Liver (tissue), 9 donors: ENCODE data around the gene AFTPH. TPM values are rescaled to one million over a fixed set of nuclear protein-coding genes. Genes with fewer than 3 reads are reported as not detected.

Source experiments
- DNase-seq: peaks from one replicate; pipeline ENCODE4 v3.0.0-alpha.2; 2017; ENCODE audit warnings: low spot score
- H3K27ac ChIP-seq, 2 donors: one replicate each; pipeline ENCODE4 v1.7.0; 2013; ENCODE audit warnings: inconsistent platforms in 2 of 2, low read length in 2 of 2, control low read depth in 1 of 2, low read depth in 1 of 2, mild to moderate bottlenecking in 1 of 2
- H3K27me3 ChIP-seq, 4 donors: one replicate each; pipeline versions ENCODE4 v1.6.1 to v1.7.0; 2013; ENCODE audit warnings: low read length in 3 of 4, inconsistent platforms in 1 of 4, mild to moderate bottlenecking in 1 of 4, moderate library complexity in 1 of 4; ENCODE audit not compliant: control insufficient read depth in 4 of 4, insufficient read depth in 4 of 4
- H3K36me3 ChIP-seq, 4 donors: one replicate each; pipeline versions ENCODE4 v1.6.1 to v1.7.0; 2013; ENCODE audit warnings: low read length in 3 of 4, mild to moderate bottlenecking in 3 of 4, low read depth in 1 of 4, moderate library complexity in 1 of 4; ENCODE audit not compliant: control insufficient read depth in 4 of 4, insufficient read depth in 3 of 4
- H3K4me1 ChIP-seq, 4 donors: one replicate each; pipeline versions ENCODE4 v1.6.1 to v1.7.0; 2013; ENCODE audit warnings: low read length in 3 of 4, mild to moderate bottlenecking in 3 of 4, moderate library complexity in 1 of 4; ENCODE audit not compliant: control insufficient read depth in 4 of 4, insufficient read depth in 4 of 4
- H3K4me3 ChIP-seq, 3 donors: one replicate each; pipeline versions ENCODE4 v1.6.1 to v1.7.0; 2013; ENCODE audit warnings: low read length in 3 of 3, control low read depth in 1 of 3, low read depth in 1 of 3, mild to moderate bottlenecking in 1 of 3
- H3K9ac ChIP-seq, 2 donors: one replicate each; pipeline ENCODE4 v1.7.0; 2013; ENCODE audit warnings: low read length in 2 of 2, mild to moderate bottlenecking in 2 of 2, moderate library complexity in 2 of 2, control low read depth in 1 of 2, low read depth in 1 of 2
- H3K9me3 ChIP-seq, 4 donors: one replicate each; pipeline versions ENCODE4 v1.6.1 to v1.7.0; 2013; ENCODE audit warnings: low read length in 3 of 4; ENCODE audit not compliant: control insufficient read depth in 4 of 4
- ATF3 ChIP-seq: IDR thresholded peaks from 2 replicates; pipeline ENCODE4 v1.6.1; 2016; ENCODE audit warnings: antibody characterized with exemption
- CTCF ChIP-seq: fragments of 150-350 bp; IDR thresholded peaks from 2 replicates; pipeline ENCODE4 v1.5.1; 2017; ENCODE audit warnings: improper control_type of control experiment, low read depth, low read length; ENCODE audit not compliant: missing input control
- EGR1 ChIP-seq, 2 donors: IDR thresholded peaks; 2 replicates each; pipeline ENCODE4 v1.6.1; 2016 to 2018; ENCODE audit warnings: antibody characterized with exemption in 2 of 2, low read depth in 2 of 2
- HNF4G ChIP-seq: IDR thresholded peaks from 2 replicates; pipeline ENCODE4 v1.6.1; 2016; ENCODE audit warnings: antibody characterized with exemption
- JUND ChIP-seq, 2 donors: IDR thresholded peaks; 2 replicates each; pipeline ENCODE4 v1.6.1; 2016; ENCODE audit warnings: antibody characterized with exemption in 2 of 2
- MAX ChIP-seq: IDR thresholded peaks from 2 replicates; pipeline ENCODE4 v1.6.1; 2016; ENCODE audit warnings: antibody characterized with exemption
- NR2F2 ChIP-seq: IDR thresholded peaks from 2 replicates; pipeline ENCODE4 v1.6.1; 2016; ENCODE audit warnings: antibody characterized with exemption
- REST ChIP-seq: IDR thresholded peaks from 2 replicates; pipeline ENCODE4 v1.6.1; 2016; ENCODE audit warnings: antibody characterized with exemption, mild to moderate bottlenecking
- RXRA ChIP-seq, 2 donors: IDR thresholded peaks; 2 replicates each; pipeline ENCODE4 v1.6.1; 2017 to 2018; ENCODE audit warnings: antibody characterized with exemption in 2 of 2, mild to moderate bottlenecking in 1 of 2
- SP1 ChIP-seq: IDR thresholded peaks from 2 replicates; pipeline ENCODE4 v1.6.1; 2018; ENCODE audit warnings: antibody characterized with exemption, mild to moderate bottlenecking
- TAF1 ChIP-seq: conservative IDR thresholded peaks from 2 replicates; pipeline ENCODE4 v1.6.1; 2016; ENCODE audit warnings: antibody characterized with exemption, mild to moderate bottlenecking
- YY1 ChIP-seq: IDR thresholded peaks from 2 replicates; pipeline ENCODE4 v1.6.1; 2016; ENCODE audit warnings: antibody characterized with exemption, mild to moderate bottlenecking
- WGBS: extraction: QIAGEN DNeasy Blood & Tissue Kit; methylation state at CpG from one replicate; pipeline ENCODE4 v1.1.7; 2013; 5-methylcytosine and 5-hydroxymethylcytosine counted together
- polyA plus RNA-seq, 2 donors: library from polyadenylated mRNA; stranded (reverse) in 1 of 2; unstranded in 1 of 2; fragments of 200-250 nt in 1 of 2; fragments of >200 nt in 1 of 2; fragmentation: Nextera tagmentation in 1 of 2; extraction: Ambion mirVana in 1 of 2; gene quantifications; one replicate each; pipeline versions ENCODE4 v1.2.1 to v1.2.3, GENCODE V29; 2013 to 2015
- total RNA-seq, 2 donors: library from RNA; depleted of rRNA; stranded (reverse); fragments of >200 nt; gene quantifications; one replicate each; pipeline ENCODE4 v1.2.3, GENCODE V29; 2014
- TF ChIP-seq, protein P1 (sequence below): IDR thresholded peaks from 2 replicates; pipeline ENCODE4 v1.6.1; 2016; ENCODE audit warnings: antibody characterized with exemption
- donor health status: healthy.
- donor health status: healthy.
- donor health status: healthy.
- donor health status: healthy.
- donor health status: healthy.

AFTPH gene
- total and polyA plus RNA-seq, 4 donors: 10.5 to 27.9 (median 20.6) TPM

DNA sequence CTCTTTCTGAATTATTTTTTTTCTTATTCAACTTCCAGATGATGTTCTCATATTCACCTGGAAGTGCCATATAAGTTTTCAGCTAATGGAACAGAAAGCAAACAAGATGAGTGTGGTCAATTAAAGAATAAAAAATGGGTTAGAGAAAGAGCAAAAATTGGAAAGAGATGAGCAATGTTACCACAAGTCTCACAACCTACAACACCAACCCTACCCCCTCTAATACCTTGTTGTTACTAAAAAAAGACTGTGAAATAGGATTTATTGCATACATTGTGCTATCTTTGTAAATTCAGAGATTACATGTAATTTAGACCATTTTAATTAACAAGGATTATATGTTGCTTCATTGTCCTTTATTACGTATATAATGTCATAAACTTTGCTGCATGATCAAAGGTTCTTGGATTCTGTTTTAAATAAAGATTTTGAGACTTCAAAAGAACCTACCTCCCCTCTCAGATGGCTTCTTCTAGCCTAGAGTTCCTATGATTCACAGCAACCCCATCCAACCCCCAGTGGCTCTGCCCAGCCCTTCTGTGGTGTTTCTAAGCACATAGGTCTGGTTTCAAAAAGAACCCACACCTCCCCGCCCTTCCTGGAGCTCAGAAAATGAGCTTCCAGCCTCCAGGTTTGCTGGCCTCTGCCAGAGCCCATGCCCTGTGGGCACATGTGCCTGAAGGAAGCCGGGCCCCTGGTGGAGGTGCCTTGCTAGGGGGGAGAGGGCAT, 45.5 kb upstream of the AFTPH start:
- 93% methylated on average over 3 of the region's 3 CpGs for WGBS
- Histone ChIP-seq H3K9ac (no peak overlapping the region), H3K27me3 (no peaks in the 10 kb centered on the region), H3K4me1 (no peaks in the 10 kb centered on the region), H3K4me3 (no peak overlapping the region), H3K36me3 (no peaks in the 10 kb centered on the region), H3K27ac (no peak overlapping the region), H3K9me3 (no peaks in the 10 kb centered on the region)
- TF ChIP-seq JUND (IDR thresholded peaks at IDR 0.05) (no peak), REST (no peak), YY1 (no peak), EGR1 (IDR thresholded peaks at IDR 0.05; ENCODE audit: low read depth in 2 of 2) (no peak), SP1 (no peak), NR2F2 (no peak), CTCF (no peak)
- TF ChIP-seq, protein P1, sequence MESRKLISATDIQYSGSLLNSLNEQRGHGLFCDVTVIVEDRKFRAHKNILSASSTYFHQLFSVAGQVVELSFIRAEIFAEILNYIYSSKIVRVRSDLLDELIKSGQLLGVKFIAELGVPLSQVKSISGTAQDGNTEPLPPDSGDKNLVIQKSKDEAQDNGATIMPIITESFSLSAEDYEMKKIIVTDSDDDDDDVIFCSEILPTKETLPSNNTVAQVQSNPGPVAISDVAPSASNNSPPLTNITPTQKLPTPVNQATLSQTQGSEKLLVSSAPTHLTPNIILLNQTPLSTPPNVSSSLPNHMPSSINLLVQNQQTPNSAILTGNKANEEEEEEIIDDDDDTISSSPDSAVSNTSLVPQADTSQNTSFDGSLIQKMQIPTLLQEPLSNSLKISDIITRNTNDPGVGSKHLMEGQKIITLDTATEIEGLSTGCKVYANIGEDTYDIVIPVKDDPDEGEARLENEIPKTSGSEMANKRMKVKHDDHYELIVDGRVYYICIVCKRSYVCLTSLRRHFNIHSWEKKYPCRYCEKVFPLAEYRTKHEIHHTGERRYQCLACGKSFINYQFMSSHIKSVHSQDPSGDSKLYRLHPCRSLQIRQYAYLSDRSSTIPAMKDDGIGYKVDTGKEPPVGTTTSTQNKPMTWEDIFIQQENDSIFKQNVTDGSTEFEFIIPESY: no peak
- no peak for DNase-seq

DNA sequence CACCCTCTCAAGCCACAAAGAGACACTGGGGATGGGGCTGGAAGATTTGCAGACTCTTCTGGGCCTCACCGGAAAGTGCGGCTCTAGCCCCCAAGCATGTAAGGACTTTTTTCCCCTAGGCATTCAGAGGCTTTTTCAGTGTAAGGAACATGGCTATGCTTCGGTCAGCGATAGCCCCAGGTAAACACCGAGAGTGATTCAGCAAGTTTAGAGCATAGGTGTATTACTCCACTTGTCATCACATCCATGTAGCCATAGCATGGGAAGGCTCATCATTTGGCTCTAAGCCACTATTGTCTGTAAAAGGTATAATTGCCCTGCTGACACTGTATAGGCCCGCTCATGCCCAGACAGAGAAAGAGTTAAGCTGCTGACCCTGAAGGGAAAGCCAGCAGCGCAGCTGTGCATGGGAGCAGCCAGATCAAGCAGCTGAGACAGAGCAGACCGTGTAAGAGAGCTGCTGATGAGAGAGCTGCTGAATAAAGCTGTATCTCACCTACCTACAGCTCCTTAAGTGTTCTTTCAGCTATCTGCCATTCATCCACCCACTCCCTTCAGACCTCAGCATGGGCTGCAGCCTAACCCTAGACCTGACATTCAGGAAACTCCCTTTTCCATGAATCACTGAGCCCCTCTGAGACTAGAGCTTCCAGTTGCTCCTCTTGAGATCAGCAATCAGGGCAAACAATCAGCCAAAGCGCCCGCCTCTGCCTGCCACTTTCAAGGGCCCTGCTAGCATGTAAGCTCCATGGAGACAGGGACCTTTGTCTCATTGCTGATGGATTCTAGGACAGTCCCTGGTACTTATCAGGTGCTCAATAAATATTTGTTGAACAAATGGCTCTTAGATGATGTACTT, 44.6 kb upstream of the AFTPH start:
- TF ChIP-seq YY1: no peak
- TF ChIP-seq TAF1: no peak
- no peak for TF ChIP-seq ATF3
- no peak for TF ChIP-seq MAX
- TF ChIP-seq REST: no peak
- TF ChIP-seq SP1: no peak
- no peak for TF ChIP-seq RXRA (IDR thresholded peaks at IDR 0.05)
- no peak for TF ChIP-seq HNF4G
- no peaks in the 10 kb centered on the region for H3K4me1 ChIP-seq
- H3K36me3 ChIP-seq: no peaks in the 10 kb centered on the region
- no peaks in the 10 kb centered on the region for H3K27me3 ChIP-seq
- DNase-seq: no peak
- no peak overlapping the region for H3K27ac ChIP-seq
- H3K9ac ChIP-seq: no peak overlapping the region
- no peak overlapping the region for H3K4me3 ChIP-seq
- 96% methylated on average over 10 of the region's 10 CpGs for WGBS
- no peaks in the 10 kb centered on the region for H3K9me3 ChIP-seq
